ENCODE results near the gene MINDY4.

DNA sequence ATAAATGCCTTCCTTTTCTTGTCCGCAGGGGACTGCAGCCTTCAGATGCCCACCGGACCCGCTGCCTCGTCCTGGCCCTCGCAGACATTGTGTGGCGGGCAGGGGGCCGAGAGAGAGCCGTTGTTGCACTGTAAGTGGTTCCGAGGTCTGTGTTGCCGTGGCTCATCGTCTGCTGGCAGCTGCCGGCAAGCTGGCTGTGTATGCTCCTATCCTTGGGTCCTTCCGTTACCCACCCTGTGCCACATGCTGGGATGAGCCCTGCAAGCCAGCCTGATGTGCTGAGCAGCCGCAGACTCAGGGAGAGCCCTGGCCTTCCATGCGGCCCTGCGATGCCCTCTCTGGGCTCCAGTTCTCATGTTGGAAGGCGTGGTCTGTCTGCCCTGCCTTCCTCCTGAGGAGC, 79.2 kb downstream of the MINDY4 start:
- TF ChIP-seq POLR2AphosphoS5 (IDR thresholded peaks at IDR 0.05; ENCODE audit: low read depth, low read length): no peak
- TF ChIP-seq, protein P1, sequence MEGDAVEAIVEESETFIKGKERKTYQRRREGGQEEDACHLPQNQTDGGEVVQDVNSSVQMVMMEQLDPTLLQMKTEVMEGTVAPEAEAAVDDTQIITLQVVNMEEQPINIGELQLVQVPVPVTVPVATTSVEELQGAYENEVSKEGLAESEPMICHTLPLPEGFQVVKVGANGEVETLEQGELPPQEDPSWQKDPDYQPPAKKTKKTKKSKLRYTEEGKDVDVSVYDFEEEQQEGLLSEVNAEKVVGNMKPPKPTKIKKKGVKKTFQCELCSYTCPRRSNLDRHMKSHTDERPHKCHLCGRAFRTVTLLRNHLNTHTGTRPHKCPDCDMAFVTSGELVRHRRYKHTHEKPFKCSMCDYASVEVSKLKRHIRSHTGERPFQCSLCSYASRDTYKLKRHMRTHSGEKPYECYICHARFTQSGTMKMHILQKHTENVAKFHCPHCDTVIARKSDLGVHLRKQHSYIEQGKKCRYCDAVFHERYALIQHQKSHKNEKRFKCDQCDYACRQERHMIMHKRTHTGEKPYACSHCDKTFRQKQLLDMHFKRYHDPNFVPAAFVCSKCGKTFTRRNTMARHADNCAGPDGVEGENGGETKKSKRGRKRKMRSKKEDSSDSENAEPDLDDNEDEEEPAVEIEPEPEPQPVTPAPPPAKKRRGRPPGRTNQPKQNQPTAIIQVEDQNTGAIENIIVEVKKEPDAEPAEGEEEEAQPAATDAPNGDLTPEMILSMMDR (CRISPR knock-in tag; IDR thresholded peaks at IDR 0.05): no peak
- TF ChIP-seq ZNF260 (CRISPR knock-in tag; IDR thresholded peaks at IDR 0.05; ENCODE audit: borderline replicate concordance, low read depth): no peak
- TF ChIP-seq ZNF354B (CRISPR knock-in tag; IDR thresholded peaks at IDR 0.05): no peak
- no peak for TF ChIP-seq ZNF589 (CRISPR knock-in tag; conservative IDR thresholded peaks at IDR 0.05)

Measured in HepG2 (cell line).